ENCODE measurements around the gene SNF8. TPM values are rescaled to one million over a fixed set of nuclear protein-coding genes. Genes with fewer than 3 reads are reported as not detected.
A peak's percentile ranks its signal among the peaks of the same experiment; 100 is the strongest.

SNF8 gene
- total RNA-seq, 1 donor from 2014 or later: 117 TPM

- Mint-ChIP-seq H3K27me3 (no peaks in the 10 kb centered on the region), H3K4me3 (no peak overlapping the region), H3K36me3 (peaks cover 32% of the 10 kb centered on the region), H3K4me1 (ENCODE audit: unreplicated experiment) (peaks cover 38% of the 10 kb centered on the region), H3K9me3 (no peaks in the 10 kb centered on the region), H3K27ac (no peak overlapping the region)
- no peak for DNase-seq (ENCODE audit: extremely low spot score, unreplicated experiment)
- TF ChIP-seq CTCF (conservative IDR thresholded peaks at IDR 0.05): no peak
These were observed 32.2 kb downstream of the SNF8 start for GRCh38 chr17:48912476-48912875.

DNA sequence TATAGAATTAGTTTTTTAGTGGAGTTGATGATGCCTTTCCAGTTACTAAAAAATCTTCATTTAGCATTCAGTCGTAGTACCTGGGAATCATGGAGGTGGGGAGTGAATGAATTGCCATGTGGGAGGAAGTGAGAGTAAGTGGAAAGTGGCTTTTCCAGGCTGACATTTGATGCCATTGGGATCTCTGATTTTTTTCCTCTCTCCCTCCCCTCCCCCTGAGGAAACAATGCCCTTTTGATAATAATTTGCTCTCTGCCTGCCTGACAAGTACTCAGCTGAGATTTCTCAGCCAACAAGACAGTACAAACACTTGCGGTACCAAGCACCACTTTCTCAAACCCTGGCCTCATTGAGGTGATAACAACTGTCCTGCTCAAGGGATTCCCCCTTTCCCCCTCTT is 34.3 kb downstream of the SNF8 start:
- TF ChIP-seq CTCF (conservative IDR thresholded peaks at IDR 0.05): no peak
- Mint-ChIP-seq H3K4me1 (ENCODE audit: unreplicated experiment) (peaks cover 38% of the 10 kb centered on the region), H3K27ac (peak overlapping the region; percentile 90)

GRCh38 chr17:48909783-48910182 is 34.9 kb downstream of the SNF8 start:
- Mint-ChIP-seq H3K4me3 (peak overlapping the region; percentile 95), H3K9me3 (no peaks in the 10 kb centered on the region), H3K4me1 (ENCODE audit: unreplicated experiment) (peaks cover 38% of the 10 kb centered on the region), H3K36me3 (peaks cover 24% of the 10 kb centered on the region), H3K27me3 (no peaks in the 10 kb centered on the region), H3K27ac (peak overlapping the region; percentile 90)
- DNase-seq (ENCODE audit: extremely low spot score, unreplicated experiment): no peak
- TF ChIP-seq CTCF (conservative IDR thresholded peaks at IDR 0.05): no peak

More for the DNA sequence above, 34.3 kb downstream of the SNF8 start:
- no peaks in the 10 kb centered on the region for H3K9me3 Mint-ChIP-seq
- no peak for DNase-seq (ENCODE audit: extremely low spot score, unreplicated experiment)
- H3K27me3 Mint-ChIP-seq: no peaks in the 10 kb centered on the region
- H3K36me3 Mint-ChIP-seq: peaks cover 26% of the 10 kb centered on the region
- H3K4me3 Mint-ChIP-seq: peak overlapping the region; percentile 95

- no peaks in the 10 kb centered on the region for H3K27me3 Mint-ChIP-seq
- no peaks in the 10 kb centered on the region for H3K9me3 Mint-ChIP-seq
- peak overlapping the region; percentile 90 for H3K27ac Mint-ChIP-seq
These were observed 35.7 kb downstream of the SNF8 start for GRCh38 chr17:48908853-48909394.

DNA sequence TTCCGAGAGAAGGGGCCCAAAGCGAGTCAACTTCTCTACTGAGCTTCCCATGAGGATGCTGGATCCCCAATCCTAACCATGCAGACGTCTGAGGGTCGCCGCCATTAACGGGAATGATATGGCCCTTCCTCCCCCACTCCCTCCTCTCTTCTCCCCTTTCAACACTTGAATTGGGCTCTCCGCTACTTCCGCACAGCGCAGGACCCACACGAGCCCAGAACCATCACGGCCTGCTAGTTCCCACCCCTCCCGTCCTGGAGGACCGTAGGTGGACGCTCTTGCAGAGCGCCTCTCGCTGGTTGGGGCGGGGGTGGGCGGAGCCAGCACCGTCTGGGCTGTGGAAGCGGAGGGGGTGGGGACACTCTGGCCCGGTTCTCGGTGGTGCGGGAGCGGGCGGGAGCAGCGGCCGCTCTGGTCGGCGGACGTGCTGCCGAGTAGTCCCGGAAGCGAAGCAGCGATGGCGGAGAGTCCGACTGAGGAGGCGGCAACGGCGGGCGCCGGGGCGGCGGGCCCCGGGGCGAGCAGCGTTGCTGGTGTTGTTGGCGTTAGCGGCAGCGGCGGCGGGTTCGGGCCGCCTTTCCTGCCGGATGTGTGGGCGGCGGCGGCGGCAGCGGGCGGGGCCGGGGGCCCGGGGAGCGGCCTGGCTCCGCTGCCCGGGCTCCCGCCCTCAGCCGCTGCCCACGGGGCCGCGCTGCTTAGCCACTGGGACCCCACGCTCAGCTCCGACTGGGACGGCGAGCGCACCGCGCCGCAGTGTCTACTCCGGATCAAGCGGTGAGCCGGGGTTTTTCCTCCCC is 36.4 kb downstream of the SNF8 start, which contains the start of gene UBE2Z:
UBE2Z (plus strand) TSS at position 361 of the 797 bp plus-strand sequence; CDS start at position 458, 97 bp downstream.
- peak; percentile 89 for DNase-seq (ENCODE audit: extremely low spot score, unreplicated experiment)
- TF ChIP-seq CTCF (conservative IDR thresholded peaks at IDR 0.05): no peak
- H3K36me3 Mint-ChIP-seq: peaks cover 14% of the 10 kb centered on the region
- peak within 1 kb of the TSS; percentile 97 for H3K27ac Mint-ChIP-seq
- no peaks in the 10 kb centered on the region for H3K27me3 Mint-ChIP-seq
- H3K9me3 Mint-ChIP-seq: no peaks in the 10 kb centered on the region
- peaks cover 34% of the 10 kb centered on the region for H3K4me1 Mint-ChIP-seq (ENCODE audit: unreplicated experiment)
- peak within 1 kb of the TSS; percentile 96 for H3K4me3 Mint-ChIP-seq

More at GRCh38 chr17:48908853-48909394, 35.7 kb downstream of the SNF8 start:
- peak; percentile 89 for DNase-seq (ENCODE audit: extremely low spot score, unreplicated experiment)
- TF ChIP-seq CTCF (conservative IDR thresholded peaks at IDR 0.05): no peak
- H3K36me3 Mint-ChIP-seq: peaks cover 19% of the 10 kb centered on the region
- peaks cover 34% of the 10 kb centered on the region for H3K4me1 Mint-ChIP-seq (ENCODE audit: unreplicated experiment)
- H3K4me3 Mint-ChIP-seq: peak overlapping the region; percentile 95
